C4-2B (cell line): Measurements from ENCODE around the gene FKBP5.

ENCODE experiments used
- ZFX ChIP-seq: fragments of 450-650 bp; IDR thresholded peaks from 2 replicates; pipeline ENCODE4 v1.6.1; 2017
- TF ChIP-seq, protein P1 (sequence below): fragments of 450-650 bp; conservative IDR thresholded peaks from 2 replicates; pipeline ENCODE4 v1.5.1; 2017; ENCODE audit warnings: mild to moderate bottlenecking

DNA sequence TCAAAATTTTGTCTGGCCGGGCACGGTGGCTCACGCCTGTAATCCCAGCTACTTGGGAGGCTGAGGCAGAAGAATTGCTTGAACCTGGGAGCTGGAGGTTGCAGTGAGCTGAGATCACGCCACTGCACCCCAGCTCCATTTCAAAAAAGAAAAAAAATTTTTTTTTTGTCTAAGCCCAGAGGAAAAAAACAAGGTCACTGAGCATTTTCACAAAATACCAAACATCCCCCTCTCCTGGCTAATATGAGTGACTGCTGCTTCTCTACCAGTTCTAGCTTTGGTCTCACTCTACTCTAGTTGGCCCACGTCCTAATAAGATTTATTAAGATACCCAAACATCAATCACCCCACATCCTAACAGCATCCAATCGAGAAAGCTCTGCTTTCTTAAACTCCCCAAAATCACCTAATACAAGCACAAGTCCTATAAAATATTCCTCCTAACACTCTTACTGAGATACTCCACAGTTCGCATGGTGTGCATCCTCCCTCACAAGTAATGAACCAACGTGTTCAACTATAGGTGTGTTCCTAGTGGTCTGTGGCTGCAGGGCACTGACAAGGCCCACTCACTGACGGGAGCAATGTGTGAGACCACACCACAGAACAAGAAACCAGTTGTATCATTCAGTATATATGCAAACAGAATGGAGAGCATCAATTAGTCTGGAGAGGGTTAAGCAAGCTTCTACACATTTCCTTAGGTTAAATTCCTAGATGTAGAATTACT lies 64.2 kb downstream of the FKBP5 start:
- TF ChIP-seq, protein P1, sequence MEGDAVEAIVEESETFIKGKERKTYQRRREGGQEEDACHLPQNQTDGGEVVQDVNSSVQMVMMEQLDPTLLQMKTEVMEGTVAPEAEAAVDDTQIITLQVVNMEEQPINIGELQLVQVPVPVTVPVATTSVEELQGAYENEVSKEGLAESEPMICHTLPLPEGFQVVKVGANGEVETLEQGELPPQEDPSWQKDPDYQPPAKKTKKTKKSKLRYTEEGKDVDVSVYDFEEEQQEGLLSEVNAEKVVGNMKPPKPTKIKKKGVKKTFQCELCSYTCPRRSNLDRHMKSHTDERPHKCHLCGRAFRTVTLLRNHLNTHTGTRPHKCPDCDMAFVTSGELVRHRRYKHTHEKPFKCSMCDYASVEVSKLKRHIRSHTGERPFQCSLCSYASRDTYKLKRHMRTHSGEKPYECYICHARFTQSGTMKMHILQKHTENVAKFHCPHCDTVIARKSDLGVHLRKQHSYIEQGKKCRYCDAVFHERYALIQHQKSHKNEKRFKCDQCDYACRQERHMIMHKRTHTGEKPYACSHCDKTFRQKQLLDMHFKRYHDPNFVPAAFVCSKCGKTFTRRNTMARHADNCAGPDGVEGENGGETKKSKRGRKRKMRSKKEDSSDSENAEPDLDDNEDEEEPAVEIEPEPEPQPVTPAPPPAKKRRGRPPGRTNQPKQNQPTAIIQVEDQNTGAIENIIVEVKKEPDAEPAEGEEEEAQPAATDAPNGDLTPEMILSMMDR, result peak; percentile 29
- no peak for TF ChIP-seq ZFX
